ENCODE data around the gene ISCU. TPM values are rescaled to one million over a fixed set of nuclear protein-coding genes. Genes with fewer than 3 reads are reported as not detected.

ISCU gene
- total RNA-seq, 1 donor from 2014 or later, result 48.4 TPM

DNA sequence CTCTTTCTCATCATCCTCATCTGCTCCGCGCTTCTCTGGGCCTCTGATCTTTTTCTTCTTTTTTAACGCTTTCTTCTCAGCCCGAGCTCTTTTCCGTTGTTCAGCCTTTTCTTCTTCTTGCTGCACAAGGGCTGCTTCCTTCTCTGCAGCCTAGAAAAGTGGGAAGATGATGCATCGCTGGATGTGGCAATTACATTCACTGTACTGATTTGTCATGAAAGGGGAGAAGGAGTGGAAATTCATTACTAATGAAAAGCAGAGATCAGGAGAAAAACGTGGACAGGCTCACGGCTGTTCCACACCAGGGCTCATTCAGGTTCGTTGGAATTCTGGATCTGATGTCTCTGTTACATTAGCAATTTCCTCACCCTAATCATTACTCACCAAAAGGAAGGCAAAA, 32.2 kb upstream of the ISCU start:
- Mint-ChIP-seq H3K27ac (ENCODE audit: unreplicated experiment) (no peak overlapping the region), H3K36me3 (ENCODE audit: unreplicated experiment) (peaks cover 4% of the 10 kb centered on the region)
- TF ChIP-seq, protein P1, sequence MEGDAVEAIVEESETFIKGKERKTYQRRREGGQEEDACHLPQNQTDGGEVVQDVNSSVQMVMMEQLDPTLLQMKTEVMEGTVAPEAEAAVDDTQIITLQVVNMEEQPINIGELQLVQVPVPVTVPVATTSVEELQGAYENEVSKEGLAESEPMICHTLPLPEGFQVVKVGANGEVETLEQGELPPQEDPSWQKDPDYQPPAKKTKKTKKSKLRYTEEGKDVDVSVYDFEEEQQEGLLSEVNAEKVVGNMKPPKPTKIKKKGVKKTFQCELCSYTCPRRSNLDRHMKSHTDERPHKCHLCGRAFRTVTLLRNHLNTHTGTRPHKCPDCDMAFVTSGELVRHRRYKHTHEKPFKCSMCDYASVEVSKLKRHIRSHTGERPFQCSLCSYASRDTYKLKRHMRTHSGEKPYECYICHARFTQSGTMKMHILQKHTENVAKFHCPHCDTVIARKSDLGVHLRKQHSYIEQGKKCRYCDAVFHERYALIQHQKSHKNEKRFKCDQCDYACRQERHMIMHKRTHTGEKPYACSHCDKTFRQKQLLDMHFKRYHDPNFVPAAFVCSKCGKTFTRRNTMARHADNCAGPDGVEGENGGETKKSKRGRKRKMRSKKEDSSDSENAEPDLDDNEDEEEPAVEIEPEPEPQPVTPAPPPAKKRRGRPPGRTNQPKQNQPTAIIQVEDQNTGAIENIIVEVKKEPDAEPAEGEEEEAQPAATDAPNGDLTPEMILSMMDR (IDR thresholded peaks at IDR 0.05; ENCODE audit: partially characterized antibody, unreplicated experiment), result no peak

GRCh38 chr12:108531929-108532848, 30.2 kb upstream of the ISCU start:
- no peak for DNase-seq
- peaks cover 8% of the 10 kb centered on the region for H3K4me1 Mint-ChIP-seq (ENCODE audit: low read depth, unreplicated experiment)
- peaks cover 4% of the 10 kb centered on the region for H3K36me3 Mint-ChIP-seq (ENCODE audit: unreplicated experiment)
- H3K4me3 Mint-ChIP-seq (ENCODE audit: unreplicated experiment), result peak overlapping the region; percentile 77
- TF ChIP-seq, protein P1 (IDR thresholded peaks at IDR 0.05; ENCODE audit: partially characterized antibody, unreplicated experiment), result no peak
- H3K27ac Mint-ChIP-seq (ENCODE audit: unreplicated experiment), result peak overlapping the region; percentile 84
- H3K9me3 Mint-ChIP-seq (ENCODE audit: unreplicated experiment), result peaks cover 2% of the 10 kb centered on the region
- H3K27me3 Mint-ChIP-seq (ENCODE audit: unreplicated experiment), result no peaks in the 10 kb centered on the region

More for the DNA sequence above, 32.2 kb upstream of the ISCU start:
- DNase-seq, result no peak
- no peak overlapping the region for H3K4me3 Mint-ChIP-seq (ENCODE audit: unreplicated experiment)
- H3K27me3 Mint-ChIP-seq (ENCODE audit: unreplicated experiment), result no peaks in the 10 kb centered on the region
- peaks cover 8% of the 10 kb centered on the region for H3K4me1 Mint-ChIP-seq (ENCODE audit: low read depth, unreplicated experiment)
- peaks cover 2% of the 10 kb centered on the region for H3K9me3 Mint-ChIP-seq (ENCODE audit: unreplicated experiment)

GRCh38 chr12:108538146-108538545, 24.2 kb upstream of the ISCU start:
- DNase-seq, result no peak
- Mint-ChIP-seq H3K36me3 (ENCODE audit: unreplicated experiment) (no peaks in the 10 kb centered on the region), H3K4me1 (ENCODE audit: low read depth, unreplicated experiment) (no peaks in the 10 kb centered on the region), H3K27ac (ENCODE audit: unreplicated experiment) (no peak overlapping the region), H3K4me3 (ENCODE audit: unreplicated experiment) (no peak overlapping the region), H3K9me3 (ENCODE audit: unreplicated experiment) (no peaks in the 10 kb centered on the region), H3K27me3 (ENCODE audit: unreplicated experiment) (no peaks in the 10 kb centered on the region)
- TF ChIP-seq, protein P1 (IDR thresholded peaks at IDR 0.05; ENCODE audit: partially characterized antibody, unreplicated experiment), result no peak

GRCh38 chr12:108538616-108539195, 23.7 kb upstream of the ISCU start:
- H3K9me3 Mint-ChIP-seq (ENCODE audit: unreplicated experiment), result no peaks in the 10 kb centered on the region
- no peak overlapping the region for H3K27ac Mint-ChIP-seq (ENCODE audit: unreplicated experiment)
- no peak for DNase-seq
- H3K27me3 Mint-ChIP-seq (ENCODE audit: unreplicated experiment), result no peaks in the 10 kb centered on the region
- TF ChIP-seq, protein P1 (IDR thresholded peaks at IDR 0.05; ENCODE audit: partially characterized antibody, unreplicated experiment), result no peak
- no peak overlapping the region for H3K4me3 Mint-ChIP-seq (ENCODE audit: unreplicated experiment)
- H3K4me1 Mint-ChIP-seq (ENCODE audit: low read depth, unreplicated experiment), result no peaks in the 10 kb centered on the region
- no peaks in the 10 kb centered on the region for H3K36me3 Mint-ChIP-seq (ENCODE audit: unreplicated experiment)

- no peaks in the 10 kb centered on the region for H3K9me3 Mint-ChIP-seq (ENCODE audit: unreplicated experiment)
- no peaks in the 10 kb centered on the region for H3K4me1 Mint-ChIP-seq (ENCODE audit: low read depth, unreplicated experiment)
- no peaks in the 10 kb centered on the region for H3K27me3 Mint-ChIP-seq (ENCODE audit: unreplicated experiment)
- H3K4me3 Mint-ChIP-seq (ENCODE audit: unreplicated experiment), result no peak overlapping the region
- no peak for DNase-seq
- no peak overlapping the region for H3K27ac Mint-ChIP-seq (ENCODE audit: unreplicated experiment)
- H3K36me3 Mint-ChIP-seq (ENCODE audit: unreplicated experiment), result no peaks in the 10 kb centered on the region
- TF ChIP-seq, protein P1 (IDR thresholded peaks at IDR 0.05; ENCODE audit: partially characterized antibody, unreplicated experiment), result no peak
These were observed 20.1 kb upstream of the ISCU start for GRCh38 chr12:108542320-108542719.

Data from glutamatergic neuron (in vitro differentiated cells).